K562 (cell line): ENCODE measurements around the gene FUNDC1. TPM values are rescaled to one million over a fixed set of nuclear protein-coding genes. Genes with fewer than 3 reads are reported as not detected.

ENCODE experiments used
- FUS ChIP-seq: fragments of 200-400 bp; formaldehyde crosslinking; optimal IDR thresholded peaks from 2 replicates; pipeline ENCODE3; 2017; ENCODE audit warnings: low read depth, low read length
- HMG20A ChIP-seq: fragments of 450-650 bp; formaldehyde crosslinking; conservative IDR thresholded peaks from 2 replicates; pipeline ENCODE4 v1.4.0; 2020; ENCODE audit warnings: mild to moderate bottlenecking, mixed read lengths
- LEF1 ChIP-seq: fragments of 450-650 bp; IDR thresholded peaks from 2 replicates; pipeline ENCODE4 v1.6.1; 2016; ENCODE audit warnings: mild to moderate bottlenecking
- PATZ1 ChIP-seq: fragments of 250-450 bp; sonication (Bioruptor Pico); IDR thresholded peaks from 2 replicates; pipeline ENCODE4 v1.5.0; 2020; ENCODE audit warnings: mild to moderate bottlenecking, borderline replicate concordance
- RBM15 ChIP-seq: fragments of 200-400 bp; formaldehyde crosslinking; IDR thresholded peaks from 2 replicates; pipeline ENCODE4 v1.6.1; 2018; ENCODE audit warnings: mild to moderate bottlenecking, low read length, moderate library complexity; ENCODE audit not compliant: insufficient read depth
- RBM39 ChIP-seq: fragments of 200-400 bp; formaldehyde crosslinking; optimal IDR thresholded peaks from 2 replicates; pipeline ENCODE3; 2018; ENCODE audit warnings: low read depth, low read length
- REST ChIP-seq, 2 experiments: fragments of 450-650 bp; formaldehyde crosslinking in 1 of 2; IDR thresholded peaks; 2 replicates each; pipeline versions ENCODE4 v1.4.0 to v1.6.1; 2014 to 2020; ENCODE audit warnings: mild to moderate bottlenecking in 2 of 2, borderline replicate concordance in 1 of 2, low read depth in 1 of 2
- ZNF124 ChIP-seq: sonication (generic); formaldehyde crosslinking; IDR thresholded peaks from 2 replicates; pipeline ENCODE4 v1.8.1; 2022; ENCODE audit warnings: missing genetic modification reagents
- ZNF518B ChIP-seq: fragments of 250-450 bp; sonication (Bioruptor Pico); IDR thresholded peaks from 2 replicates; pipeline ENCODE4 v1.5.0; 2021; ENCODE audit warnings: mild to moderate bottlenecking, moderate library complexity
- ZNF76 ChIP-seq: fragments of 250-450 bp; sonication (Bioruptor Pico); IDR thresholded peaks from 2 replicates; pipeline ENCODE4 v1.4.0; 2020; ENCODE audit warnings: mild to moderate bottlenecking, moderate library complexity, borderline replicate concordance
- polyA plus RNA-seq, 8 experiments: library from polyadenylated mRNA; depleted of rRNA in 4 of 8; stranded (reverse) in 5 of 8; unstranded in 3 of 8; fragments of >200 nt; fragmentation: Nextera tagmentation in 2 of 8; fragmentation: Illumina TruSeq in 1 of 8; extraction: Ambion mirVana in 2 of 8; extraction: Trizol in 1 of 8; gene quantifications; 2 replicates each; pipeline versions ENCODE4 v1.2.1 to v1.2.3, GENCODE V29; 2011 to 2014; ENCODE audit warnings: inconsistent platforms in 1 of 8, missing spikeins in 1 of 8
- total RNA-seq, 7 experiments: library from RNA; depleted of rRNA in 6 of 7; stranded (reverse); fragments of >200 nt in 6 of 7; fragmentation: Illumina TruSeq in 2 of 7; extraction: Trizol in 2 of 7; gene quantifications; 2 replicates each; pipeline versions ENCODE4 v1.2.1 to v1.2.3, GENCODE V29; 2011 to 2021; ENCODE audit warnings: low replicate concordance in 1 of 7
- TF ChIP-seq, protein P1 (sequence below): fragments of 250-450 bp; sonication (Bioruptor Pico); IDR thresholded peaks from 2 replicates; pipeline ENCODE4 v1.8.0; 2022; ENCODE audit warnings: inconsistent platforms

Gene FUNDC1
- total and polyA plus RNA-seq, 9 of the 15 experiments (the other 6 are each of a cell fraction or from before 2014, with no cell fraction given) = 15.6 to 59.1 (median 29.3) TPM

DNA sequence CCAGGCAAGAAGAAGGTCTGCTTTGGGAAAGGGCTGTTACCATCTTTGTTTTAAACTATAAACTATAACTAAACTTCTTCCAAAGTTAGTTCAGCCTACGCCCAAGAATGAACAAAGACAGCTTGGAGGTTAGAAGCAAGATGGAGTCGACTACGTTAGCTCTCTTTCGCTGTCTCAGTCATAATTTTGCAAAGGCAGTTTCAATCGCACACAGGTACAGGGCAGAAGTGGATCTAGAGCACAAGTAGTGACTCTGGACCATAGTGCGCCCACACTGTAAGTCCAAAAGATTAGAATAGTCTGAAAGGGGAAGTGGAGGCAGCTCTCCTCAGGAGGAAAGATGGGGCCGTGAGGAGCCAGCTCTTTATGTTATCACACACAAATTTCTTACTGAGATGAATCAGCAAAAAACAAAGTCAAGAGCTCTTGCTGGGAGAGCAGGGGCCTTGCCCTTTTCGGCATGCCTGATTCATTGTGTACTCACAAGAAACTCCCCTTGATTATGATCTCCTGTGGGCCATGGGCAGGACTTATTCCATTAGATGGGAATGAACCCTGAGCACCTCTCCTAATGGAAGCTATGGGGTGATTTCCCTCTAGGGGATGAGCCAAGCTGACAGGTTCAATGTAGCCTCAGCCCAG is 58.6 kb downstream of the FUNDC1 start (continued):
- no peak for TF ChIP-seq ZNF518B (CRISPR knock-in tag)
- TF ChIP-seq LEF1 = no peak
- no peak for TF ChIP-seq RBM39
- no peak for TF ChIP-seq ZNF124 (CRISPR knock-in tag)
- peak; percentile 91 for TF ChIP-seq ZNF76
- TF ChIP-seq, protein P1, sequence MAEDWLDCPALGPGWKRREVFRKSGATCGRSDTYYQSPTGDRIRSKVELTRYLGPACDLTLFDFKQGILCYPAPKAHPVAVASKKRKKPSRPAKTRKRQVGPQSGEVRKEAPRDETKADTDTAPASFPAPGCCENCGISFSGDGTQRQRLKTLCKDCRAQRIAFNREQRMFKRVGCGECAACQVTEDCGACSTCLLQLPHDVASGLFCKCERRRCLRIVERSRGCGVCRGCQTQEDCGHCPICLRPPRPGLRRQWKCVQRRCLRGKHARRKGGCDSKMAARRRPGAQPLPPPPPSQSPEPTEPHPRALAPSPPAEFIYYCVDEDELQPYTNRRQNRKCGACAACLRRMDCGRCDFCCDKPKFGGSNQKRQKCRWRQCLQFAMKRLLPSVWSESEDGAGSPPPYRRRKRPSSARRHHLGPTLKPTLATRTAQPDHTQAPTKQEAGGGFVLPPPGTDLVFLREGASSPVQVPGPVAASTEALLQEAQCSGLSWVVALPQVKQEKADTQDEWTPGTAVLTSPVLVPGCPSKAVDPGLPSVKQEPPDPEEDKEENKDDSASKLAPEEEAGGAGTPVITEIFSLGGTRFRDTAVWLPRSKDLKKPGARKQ (CRISPR knock-in tag) = 0 out of 2 replicates have a peak, but pooled peaks have one; percentile 27
- TF ChIP-seq RBM15 = no peak
- no peak for TF ChIP-seq REST (IDR thresholded peaks at IDR 0.05; ENCODE audit: borderline replicate concordance)
- no peak for TF ChIP-seq REST (CRISPR knock-in tag; IDR thresholded peaks at IDR 0.05; ENCODE audit: low read depth)
- TF ChIP-seq HMG20A = no peak
- no peak for TF ChIP-seq FUS
- TF ChIP-seq PATZ1 (CRISPR knock-in tag) = peak; percentile 79; the same call in 1 of the 2 replicates
